ENCODE results near the gene SSTR3. TPM values are rescaled to one million over a fixed set of nuclear protein-coding genes. Genes with fewer than 3 reads are reported as not detected.

The SSTR3 gene
- total and polyA plus RNA-seq, 9 of the 15 experiments (the other 6 are each of a cell fraction or from before 2014, with no cell fraction given), result 0.03 TPM; not detected in 8

DNA sequence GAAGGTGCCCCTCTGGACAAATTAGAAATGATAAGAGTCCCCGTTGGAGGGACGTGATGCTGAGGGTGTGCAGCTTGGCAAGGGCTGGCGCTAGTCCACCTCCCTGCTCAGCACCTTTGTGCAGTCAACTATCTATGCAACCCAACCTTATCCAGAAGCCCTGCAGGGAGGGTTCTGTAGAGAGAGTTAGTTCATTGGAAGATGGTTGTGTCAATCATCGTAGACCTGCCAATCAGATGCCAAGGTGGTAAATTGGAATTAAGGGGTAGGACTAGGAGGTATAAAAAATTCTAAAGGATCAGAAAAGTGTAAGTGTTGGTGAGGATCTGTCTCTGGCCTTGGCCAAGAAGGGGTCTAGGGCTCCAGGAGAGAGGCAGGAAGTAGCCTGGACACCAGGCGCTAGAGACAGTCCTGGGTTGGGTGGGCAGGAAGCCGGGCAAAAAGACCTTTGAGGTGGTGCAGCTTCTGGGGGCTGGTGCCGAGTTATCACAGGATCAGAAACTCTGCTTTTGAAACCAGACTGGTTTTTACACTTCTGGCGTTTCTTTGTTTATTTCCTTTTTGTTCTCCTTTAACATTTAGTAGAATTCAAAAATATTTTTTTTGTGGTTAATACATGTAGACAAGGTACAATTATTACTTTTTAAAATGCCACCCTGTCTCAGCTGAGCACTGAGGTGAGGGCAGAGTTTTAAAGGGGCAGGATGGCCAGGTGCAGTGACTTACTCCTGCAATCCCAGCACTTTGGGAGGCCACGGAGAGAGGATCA lies 25.9 kb downstream of the SSTR3 start (continued):
- TF ChIP-seq E2F8 (IDR thresholded peaks at IDR 0.05; ENCODE audit: low read depth, partially characterized antibody) (no peak), PHF8 (IDR thresholded peaks at IDR 0.05; ENCODE audit: borderline replicate concordance, low read length) (no peak), PBX2 (CRISPR knock-in tag; IDR thresholded peaks at IDR 0.05; ENCODE audit: low read depth) (peak; percentile 85), PBX2 (tag; conservative IDR thresholded peaks at IDR 0.05; ENCODE audit: low read depth) (peak; percentile 97), ETV1 (tag; conservative IDR thresholded peaks at IDR 0.05; ENCODE audit: low read depth) (no peak), NCOA2 (IDR thresholded peaks at IDR 0.05; ENCODE audit: partially characterized antibody in 2 of 2) (no peak), SETDB1 (IDR thresholded peaks at IDR 0.05; ENCODE audit: low read length) (no peak), HDAC6 (IDR thresholded peaks at IDR 0.05; ENCODE audit: low read depth, low read length) (no peak), STAT6 (CRISPR knock-in tag; IDR thresholded peaks at IDR 0.05) (no peak), BRF2 (IDR thresholded peaks at IDR 0.05; ENCODE audit: borderline replicate concordance, insufficient read depth, insufficient read length) (no peak), ETV6 (IDR thresholded peaks at IDR 0.05; ENCODE audit: borderline replicate concordance in 1 of 2, low read depth in 2 of 2, low read length in 1 of 2) (no peak), ETV6 (CRISPR knock-in tag; IDR thresholded peaks at IDR 0.05; ENCODE audit: borderline replicate concordance) (no peak)
- TF ChIP-seq, protein P1, sequence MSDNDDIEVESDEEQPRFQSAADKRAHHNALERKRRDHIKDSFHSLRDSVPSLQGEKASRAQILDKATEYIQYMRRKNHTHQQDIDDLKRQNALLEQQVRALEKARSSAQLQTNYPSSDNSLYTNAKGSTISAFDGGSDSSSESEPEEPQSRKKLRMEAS (CRISPR knock-in tag; IDR thresholded peaks at IDR 0.05), result no peak
- TF ChIP-seq, protein P2, sequence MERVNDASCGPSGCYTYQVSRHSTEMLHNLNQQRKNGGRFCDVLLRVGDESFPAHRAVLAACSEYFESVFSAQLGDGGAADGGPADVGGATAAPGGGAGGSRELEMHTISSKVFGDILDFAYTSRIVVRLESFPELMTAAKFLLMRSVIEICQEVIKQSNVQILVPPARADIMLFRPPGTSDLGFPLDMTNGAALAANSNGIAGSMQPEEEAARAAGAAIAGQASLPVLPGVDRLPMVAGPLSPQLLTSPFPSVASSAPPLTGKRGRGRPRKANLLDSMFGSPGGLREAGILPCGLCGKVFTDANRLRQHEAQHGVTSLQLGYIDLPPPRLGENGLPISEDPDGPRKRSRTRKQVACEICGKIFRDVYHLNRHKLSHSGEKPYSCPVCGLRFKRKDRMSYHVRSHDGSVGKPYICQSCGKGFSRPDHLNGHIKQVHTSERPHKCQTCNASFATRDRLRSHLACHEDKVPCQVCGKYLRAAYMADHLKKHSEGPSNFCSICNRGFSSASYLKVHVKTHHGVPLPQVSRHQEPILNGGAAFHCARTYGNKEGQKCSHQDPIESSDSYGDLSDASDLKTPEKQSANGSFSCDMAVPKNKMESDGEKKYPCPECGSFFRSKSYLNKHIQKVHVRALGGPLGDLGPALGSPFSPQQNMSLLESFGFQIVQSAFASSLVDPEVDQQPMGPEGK (CRISPR knock-in tag; IDR thresholded peaks at IDR 0.05; ENCODE audit: borderline replicate concordance), result no peak

Measured in K562 (cell line).